H1 (cell line): ENCODE data around the gene CAPG. TPM values are rescaled to one million over a fixed set of nuclear protein-coding genes. Genes with fewer than 3 reads are reported as not detected.

Experiments used
- CTCF ChIA-PET: fragments of 300-600 bp; sonication (Branson Sonifier 250); formaldehyde crosslinking; loops from one replicate; lab custom pipeline; 2021; ENCODE audit not compliant: partially characterized antibody; lab: Charles Lee
- POLR2A ChIA-PET: fragments of 300-600 bp; sonication (Branson Sonifier 250); formaldehyde crosslinking; loops from one replicate; lab custom pipeline; 2021; ENCODE audit warnings: inconsistent platforms; ENCODE audit not compliant: partially characterized antibody; lab: Charles Lee
- DNase-seq, 2 experiments: peaks; one replicate each; pipeline versions ENCODE4 v3.0.0 to v3.0.0-alpha.2; 2010 to 2022; ENCODE audit warnings: low spot score in 2 of 2, low read depth in 1 of 2, mixed read lengths in 1 of 2
- FAIRE-seq: peaks from 2 replicates; lab custom pipeline; 2011; peaks lifted over from hg19 to GRCh38; lab: Jason Lieb, UNC
- H2AFZ ChIP-seq: 2 replicates; pipeline ENCODE4 v1.8.1; 2012; ENCODE audit warnings: low read length, inconsistent platforms
- H2AK5ac ChIP-seq: 2 replicates; pipeline ENCODE4 v1.6.1; 2013; ENCODE audit warnings: low read depth, low read length
- H2BK120ac ChIP-seq: replicated peaks from 2 replicates; pipeline ENCODE3; 2013; ENCODE audit warnings: low read depth, low read length, inconsistent platforms
- H2BK12ac ChIP-seq: 2 replicates; pipeline ENCODE4 v1.6.1; 2013; ENCODE audit warnings: low read depth, low read length
- H2BK15ac ChIP-seq: 2 replicates; pipeline ENCODE4 v1.6.1; 2013; ENCODE audit warnings: low read length
- H2BK20ac ChIP-seq: 2 replicates; pipeline ENCODE4 v1.6.1; 2013; ENCODE audit warnings: low read length
- H2BK5ac ChIP-seq: 2 replicates; pipeline ENCODE4 v1.6.1; 2013; ENCODE audit warnings: low read depth, low read length
- H3K14ac ChIP-seq: 2 replicates; pipeline ENCODE4 v1.6.1; 2013; ENCODE audit warnings: inconsistent platforms; ENCODE audit not compliant: insufficient read length
- H3K18ac ChIP-seq: 2 replicates; pipeline ENCODE4 v1.6.1; 2013; ENCODE audit warnings: low read length; ENCODE audit errors: extremely low read depth
- H3K23ac ChIP-seq: 2 replicates; pipeline ENCODE4 v1.6.1; 2013; ENCODE audit warnings: inconsistent platforms; ENCODE audit not compliant: insufficient read length
- H3K23me2 ChIP-seq: 2 replicates; pipeline ENCODE4 v1.6.1; 2013; ENCODE audit warnings: low read depth, low read length
- H3K27ac ChIP-seq: 2 replicates; pipeline ENCODE4 v1.6.1; 2011; ENCODE audit warnings: low read depth, low read length, inconsistent platforms
- H3K27me3 ChIP-seq, 4 experiments: replicated peaks in 1 of 4; 1 replicate in 1 of 4; 2 replicates in 3 of 4; pipeline versions ENCODE4 v1.6.1 to v1.8.1; 2011 to 2013; ENCODE audit warnings: low read length in 3 of 4, mild to moderate bottlenecking in 3 of 4, inconsistent platforms in 2 of 4, mixed read lengths in 2 of 4, moderate library complexity in 1 of 4; ENCODE audit not compliant: control insufficient read depth in 3 of 4, insufficient read depth in 3 of 4; ENCODE audit errors: extremely low read depth in 1 of 4
- H3K36me3 ChIP-seq, 4 experiments: 2 replicates each; pipeline versions ENCODE4 v1.6.1 to v1.8.1; 2011 to 2013; ENCODE audit warnings: mild to moderate bottlenecking in 4 of 4, low read length in 3 of 4, moderate library complexity in 2 of 4, control low read depth in 1 of 4, inconsistent platforms in 1 of 4; ENCODE audit not compliant: insufficient read depth in 4 of 4, control insufficient read depth in 2 of 4
- H3K4ac ChIP-seq: replicated peaks from 2 replicates; pipeline ENCODE3; 2013; ENCODE audit warnings: low read length, low read depth, mixed read lengths, inconsistent platforms; ENCODE audit not compliant: insufficient read length
- H3K4me1 ChIP-seq, 4 experiments: replicated peaks in 1 of 4; 1 replicate in 1 of 4; 2 replicates in 3 of 4; pipeline versions ENCODE4 v1.6.1 to v1.8.1; 2011 to 2013; ENCODE audit warnings: low read length in 3 of 4, inconsistent platforms in 2 of 4, mixed read lengths in 1 of 4; ENCODE audit not compliant: insufficient read depth in 4 of 4, control insufficient read depth in 3 of 4
- H3K4me2 ChIP-seq, 2 experiments: 2 replicates each; pipeline versions ENCODE4 v1.6.1 to v1.8.1; 2011 to 2013; ENCODE audit warnings: low read depth in 2 of 2, low read length in 2 of 2, control low read depth in 1 of 2, inconsistent platforms in 1 of 2, mild to moderate bottlenecking in 1 of 2; ENCODE audit not compliant: insufficient read depth in 1 of 2
- H3K4me3 ChIP-seq, 4 experiments: fragments of 200-600, 300-600 bp in 1 of 4; sonication (generic), shearing (Covaris generic), sonication (Bioruptor Twin) in 1 of 4; 2 replicates each; pipeline versions ENCODE4 v1.5.1 to v1.8.1; 2011 to 2016; ENCODE audit warnings: low read length in 4 of 4, low read depth in 3 of 4, control low read depth in 2 of 4, inconsistent platforms in 2 of 4, mild to moderate bottlenecking in 2 of 4, mixed read lengths in 1 of 4, moderate library complexity in 1 of 4; ENCODE audit not compliant: insufficient read depth in 2 of 4; ENCODE audit errors: extremely low read depth in 1 of 4
- H3K56ac ChIP-seq: replicated peaks from 2 replicates; pipeline ENCODE3; 2013; ENCODE audit warnings: low read depth, mild to moderate bottlenecking, mixed read lengths, low read length, inconsistent platforms; ENCODE audit not compliant: insufficient read length
- H3K79me1 ChIP-seq: 2 replicates; pipeline ENCODE4 v1.6.1; 2013; ENCODE audit warnings: low read depth, low read length, control low read depth
- H3K79me2 ChIP-seq, 2 experiments: 2 replicates each; pipeline versions ENCODE4 v1.6.1 to v1.8.1; 2012 to 2013; ENCODE audit warnings: low read length in 2 of 2, mild to moderate bottlenecking in 2 of 2, inconsistent platforms in 1 of 2; ENCODE audit not compliant: insufficient read depth in 2 of 2, control insufficient read depth in 1 of 2
- H3K9ac ChIP-seq, 4 experiments: replicated peaks in 1 of 4; 1 replicate in 1 of 4; 2 replicates in 3 of 4; pipeline versions ENCODE4 v1.6.1 to v1.8.1; 2011 to 2013; ENCODE audit warnings: low read depth in 3 of 4, low read length in 3 of 4, control low read depth in 2 of 4, mild to moderate bottlenecking in 2 of 4, moderate library complexity in 2 of 4, inconsistent platforms in 1 of 4; ENCODE audit errors: extremely low read depth in 1 of 4
- H3K9me3 ChIP-seq, 2 experiments: 2 replicates each; pipeline versions ENCODE4 v1.6.1 to v1.8.1; 2012 to 2013; ENCODE audit warnings: mild to moderate bottlenecking in 2 of 2, moderate library complexity in 2 of 2, control low read depth in 1 of 2, inconsistent platforms in 1 of 2, low read depth in 1 of 2, low read length in 1 of 2, mixed read lengths in 1 of 2; ENCODE audit not compliant: insufficient read depth in 2 of 2
- H4K20me1 ChIP-seq, 2 experiments: replicated peaks in 1 of 2; 2 replicates each; pipeline versions ENCODE3 to v1.8.1; 2011 to 2013; ENCODE audit warnings: inconsistent platforms in 2 of 2, low read length in 2 of 2, mild to moderate bottlenecking in 1 of 2; ENCODE audit not compliant: insufficient read depth in 2 of 2, control insufficient read depth in 1 of 2
- H4K5ac ChIP-seq: 2 replicates; pipeline ENCODE4 v1.6.1; 2013; ENCODE audit warnings: low read length, low read depth, mixed read lengths, inconsistent platforms; ENCODE audit not compliant: insufficient read length
- H4K8ac ChIP-seq: 2 replicates; pipeline ENCODE4 v1.8.0; 2013; ENCODE audit warnings: mild to moderate bottlenecking, moderate library complexity, low read length, inconsistent platforms; ENCODE audit not compliant: insufficient read depth; ENCODE audit errors: extremely low read depth
- H4K91ac ChIP-seq: replicated peaks from 2 replicates; pipeline ENCODE3; 2013; ENCODE audit warnings: low read length, mixed read lengths, inconsistent platforms; ENCODE audit not compliant: insufficient read length
- ASH2L ChIP-seq: fragments of 200-600, 300-600 bp; sonication (generic); IDR thresholded peaks from one replicate; pipeline ENCODE4 v1.7.1; 2017; ENCODE audit warnings: low read length
- CREB1 ChIP-seq: IDR thresholded peaks from 2 replicates; pipeline ENCODE4 v1.6.1; 2012; ENCODE audit warnings: inconsistent platforms
- CTCF ChIP-seq, 3 experiments: IDR thresholded peaks; 1 replicate in 2 of 3; 2 replicates in 1 of 3; pipeline versions ENCODE4 v1.5.1 to v1.6.1; 2011; ENCODE audit warnings: low read length in 3 of 3, mild to moderate bottlenecking in 3 of 3, inconsistent platforms in 2 of 3, low read depth in 1 of 3, moderate library complexity in 1 of 3; ENCODE audit not compliant: insufficient read depth in 1 of 3; ENCODE audit errors: control extremely low read depth in 1 of 3
- E2F6 ChIP-seq: IDR thresholded peaks from 2 replicates; pipeline ENCODE4 v1.6.1; 2012; ENCODE audit warnings: inconsistent platforms
- KDM1A ChIP-seq: fragments of 200-600, 300-600 bp; sonication (generic); IDR thresholded peaks from 2 replicates; pipeline ENCODE4 v1.7.1; 2016; ENCODE audit warnings: mild to moderate bottlenecking, low read length, borderline replicate concordance
- KDM4A ChIP-seq: IDR thresholded peaks from one replicate; pipeline ENCODE4 v1.7.1; 2012; ENCODE audit warnings: low read depth, mild to moderate bottlenecking, moderate library complexity, low read length, inconsistent platforms; ENCODE audit not compliant: severe bottlenecking
- KDM5A ChIP-seq: fragments of 200-600 bp; IDR thresholded peaks from 2 replicates; pipeline ENCODE4 v1.7.1; 2012; ENCODE audit warnings: mild to moderate bottlenecking, low read length, inconsistent platforms, mixed read lengths
- RFX5 ChIP-seq: IDR thresholded peaks from 2 replicates; pipeline ENCODE4 v1.6.1; 2011; ENCODE audit warnings: low read depth, low read length, improper control_type of control experiment, borderline replicate concordance
- SAP30 ChIP-seq: fragments of 300-600 bp; sonication (generic); IDR thresholded peaks from 2 replicates; pipeline ENCODE4 v1.7.1; 2012; ENCODE audit warnings: low read length, moderate library complexity, mild to moderate bottlenecking, inconsistent platforms; ENCODE audit not compliant: insufficient read depth, insufficient replicate concordance
- SIN3A ChIP-seq, 2 experiments: IDR thresholded peaks in 1 of 2; conservative IDR thresholded peaks in 1 of 2; 2 replicates each; pipeline ENCODE4 v1.6.1; 2011 to 2012; ENCODE audit warnings: low read length in 2 of 2, improper control_type of control experiment in 1 of 2, low read depth in 1 of 2, mild to moderate bottlenecking in 1 of 2
- WGBS, 2 experiments: shearing (Covaris generic) in 1 of 2; methylation state at CpG; one replicate each; pipeline versions ENCODE4 v1.1.6 to v1.1.7; 2013 to 2015; ENCODE audit warnings: low lambda C conversion rate in 2 of 2, mixed read lengths in 2 of 2, inconsistent platforms in 1 of 2, low coverage in 1 of 2, missing lambda C conversion rate in 1 of 2; ENCODE audit not compliant: insufficient replicate concordance in 2 of 2, insufficient coverage in 1 of 2, insufficient read length in 1 of 2; ENCODE audit errors: extremely low coverage in 1 of 2, missing lambda C conversion rate in 1 of 2; 5-methylcytosine and 5-hydroxymethylcytosine counted together
- polyA plus RNA-seq, 7 experiments: library from polyadenylated mRNA; depleted of rRNA in 3 of 7; stranded (reverse) in 5 of 7; unstranded in 2 of 7; fragments of >200 nt in 5 of 7; fragments of 200-250 nt in 2 of 7; gene quantifications; 1 replicate in 5 of 7; 2 replicates in 1 of 7; 4 replicates in 1 of 7; pipeline versions ENCODE4 v1.2.1 to v1.2.3, GENCODE V29; 2011 to 2013; ENCODE audit warnings: missing spikeins in 2 of 7, mixed read lengths in 2 of 7
- total RNA-seq: library from RNA; stranded (reverse); fragmentation: NEBNext Ultra II Directional; extraction: Animal tissue kit (Norgen Biotek cat#: 25700); gene quantifications from 2 replicates; pipeline ENCODE4 v1.2.1, GENCODE V29; 2021

The CAPG gene
- total and polyA plus RNA-seq, 2 of the 8 experiments (the other 6 are each of a cell fraction or from before 2014, with no cell fraction given): 80.5 to 89.0 TPM

GRCh38 chr2:85439986-85440385 lies 29.8 kb upstream of the CAPG start:
- H3K9ac ChIP-seq: no peak overlapping the region
- ChIA-PET POLR2A (interaction anchor here (1.1 to 55.3 kb wide), 4 partner anchors 10 to 107 kb away, joined by 3 to 1889 read pairs (median 4); partner anchors contain the start of genes GGCX and MAT2A), CTCF (interaction anchor here (0.7 to 4.4 kb wide), 2 partner anchors 9 to 20 kb away, joined by 3 to 19 read pairs; partner anchors contain the start of gene SH2D6)
- no peak overlapping the region for H3K56ac ChIP-seq
- H2BK5ac ChIP-seq: no peak overlapping the region
- H4K91ac ChIP-seq: no peak overlapping the region
- no peaks in the 10 kb centered on the region for H3K36me3 ChIP-seq
- H3K4ac ChIP-seq: no peak overlapping the region
- peaks cover 0 to 14% (median 5%) of the 10 kb centered on the region in 4 experiments; a peak in 4 of 7 replicates for H3K27me3 ChIP-seq
- H4K8ac ChIP-seq: no peak overlapping the region
- H2AK5ac ChIP-seq: no peak overlapping the region
- H3K23me2 ChIP-seq: peaks cover 2% of the 10 kb centered on the region; the same call in 1 of the 2 replicates
- H4K5ac ChIP-seq: no peak overlapping the region
- H3K79me1 ChIP-seq: no peaks in the 10 kb centered on the region; the same call in 1 of the 2 replicates
- peaks cover 7 to 26% (median 20%) of the 10 kb centered on the region in 4 experiments for H3K4me1 ChIP-seq
- no peak overlapping the region for H2BK20ac ChIP-seq
- no peak overlapping the region for H3K23ac ChIP-seq
- DNase-seq (no peak), FAIRE-seq (no peak)
- H4K20me1 ChIP-seq: no peaks in the 10 kb centered on the region
- no peak overlapping the region for H3K27ac ChIP-seq
- H2BK12ac ChIP-seq: no peak overlapping the region
- no peak overlapping the region for H2AFZ ChIP-seq
- no peak overlapping the region for H3K14ac ChIP-seq
- 88% methylated on average over 7 of the region's 7 CpGs; no CpG with 5 or more reads in 1 of the 2 experiments for WGBS, 2 experiments
- H3K4me3 ChIP-seq: no peak overlapping the region
- H3K4me2 ChIP-seq: no peak overlapping the region
- no peak overlapping the region for H3K18ac ChIP-seq
- H2BK15ac ChIP-seq: no peak overlapping the region
- no peak overlapping the region for H2BK120ac ChIP-seq
- no peaks in the 10 kb centered on the region for H3K79me2 ChIP-seq
- H3K9me3 ChIP-seq: no peaks in the 10 kb centered on the region
- no peak for TF ChIP-seq SIN3A (conservative IDR thresholded peaks at IDR 0.05 in 1 of 2, IDR thresholded peaks at IDR 0.05 in 1 of 2; ENCODE audit: low read depth in 1 of 2, low read length in 2 of 2)
- TF ChIP-seq KDM4A: no peak
- no peak for TF ChIP-seq ASH2L
- TF ChIP-seq CREB1: no peak
- TF ChIP-seq CTCF (IDR thresholded peaks at IDR 0.05; ENCODE audit: control extremely low read depth in 1 of 3, insufficient read depth in 1 of 3, low read depth in 1 of 3, low read length in 3 of 3): no peak
- TF ChIP-seq E2F6: no peak
- TF ChIP-seq RFX5: no peak
- TF ChIP-seq KDM1A: no peak
- TF ChIP-seq KDM5A: no peak
- TF ChIP-seq SAP30: no peak
